ACHN (cell line): ENCODE data around the gene EVI5.

ENCODE experiments used
- DNase-seq: peaks from one replicate; pipeline ENCODE4 v3.0.0-alpha.2; 2015
- in situ Hi-C: cut with HindIII; loops from 2 replicates; pipeline ENCODE4 v1.10.0; 2017; ENCODE audit warnings: low sequenced_read_pairs, low pct_ligation_motif_present, low pct_unique_long_range_greater_than_20kb

The EVI5 gene

GRCh38 chr1:92504291-92505014 is 280.5 kb downstream of the EVI5 start:
- in situ Hi-C loops = no loop called here
- no peak for DNase-seq

GRCh38 chr1:92503926-92504285 is 281.0 kb downstream of the EVI5 start:
- DNase-seq = no peak
- in situ Hi-C loops = no loop called here

GRCh38 chr1:92503043-92503925 is 281.6 kb downstream of the EVI5 start:
- no peak for DNase-seq
- in situ Hi-C loops = no loop called here

GRCh38 chr1:92502247-92502646 is 282.7 kb downstream of the EVI5 start:
- in situ Hi-C loops = no loop called here
- DNase-seq = no peak

GRCh38 chr1:92500552-92500951 is 284.4 kb downstream of the EVI5 start:
- in situ Hi-C loops = no loop called here
- no peak for DNase-seq

GRCh38 chr1:92495392-92496063 is 289.4 kb downstream of the EVI5 start:
- in situ Hi-C loops = no loop called here
- DNase-seq = no peak

- in situ Hi-C loops = no loop called here
- no peak for DNase-seq
Measured at GRCh38 chr1:92494485-92495141, 290.3 kb downstream of the EVI5 start.

GRCh38 chr1:92493139-92493538 is 291.8 kb downstream of the EVI5 start:
- in situ Hi-C loops = no loop called here
- DNase-seq = no peak

- no peak for DNase-seq
- in situ Hi-C loops = no loop called here
Measured at GRCh38 chr1:92488832-92489231, 296.1 kb downstream of the EVI5 start.

GRCh38 chr1:92488416-92488815 is 296.5 kb downstream of the EVI5 start:
- in situ Hi-C loops = no loop called here
- no peak for DNase-seq

- no peak for DNase-seq
- in situ Hi-C loops = no loop called here
Measured at GRCh38 chr1:92487078-92487605, 297.8 kb downstream of the EVI5 start.

- in situ Hi-C loops = no loop called here
- peak; percentile 26 for DNase-seq
Measured at GRCh38 chr1:92486251-92487077, 298.4 kb downstream of the EVI5 start, which contains the start of gene GFI1. Gene GFI1, minus strand, starts transcription at chr1:92486925. Its CDS starts 3,438 bp downstream, at chr1:92483487.

GRCh38 chr1:92485381-92486250 is 299.3 kb downstream of the EVI5 start:
- in situ Hi-C loops = no loop called here
- peak; percentile 34 for DNase-seq

GRCh38 chr1:92484472-92485380 is 300.2 kb downstream of the EVI5 start:
- DNase-seq = no peak
- in situ Hi-C loops = no loop called here

GRCh38 chr1:92483610-92484471 is 301.1 kb downstream of the EVI5 start:
- in situ Hi-C loops = no loop called here
- DNase-seq = no peak
